Uterus (tissue), 4 donors: ENCODE results near the gene ZNF236. TPM values are rescaled to one million over a fixed set of nuclear protein-coding genes. Genes with fewer than 3 reads are reported as not detected.

Experiments
- DNase-seq, 2 donors: peaks; one replicate each; pipeline ENCODE4 v3.0.0-alpha.2; 2019 to 2020
- H3K27ac ChIP-seq, 2 donors: fragments of 200-600 bp; sonication (generic); 1 replicate in 1 of 2; 2 replicates in 1 of 2; pipeline ENCODE4 v1.5.1; 2016 to 2018
- H3K27me3 ChIP-seq, 2 donors: fragments of 200-600 bp; sonication (generic); one replicate each; pipeline ENCODE4 v1.5.1; 2018 to 2019; ENCODE audit warnings: control low read depth in 1 of 2
- H3K36me3 ChIP-seq, 2 donors: fragments of 200-600 bp; sonication (generic); one replicate each; pipeline ENCODE4 v1.5.1; 2019; ENCODE audit warnings: control low read depth in 1 of 2
- H3K4me1 ChIP-seq, 2 donors: fragments of 200-600 bp; sonication (generic); one replicate each; pipeline ENCODE4 v1.5.1; 2018 to 2019; ENCODE audit warnings: control low read depth in 1 of 2
- H3K4me3 ChIP-seq, 2 donors: fragments of 200-600 bp; sonication (generic); 1 replicate in 1 of 2; 2 replicates in 1 of 2; pipeline ENCODE4 v1.5.1; 2018 to 2019; ENCODE audit warnings: mild to moderate bottlenecking in 1 of 2
- H3K9me3 ChIP-seq, 2 donors: fragments of 200-600 bp; sonication (generic); one replicate each; pipeline ENCODE4 v1.5.1; 2019; ENCODE audit warnings: control low read depth in 1 of 2
- CTCF ChIP-seq, 4 experiments: fragments of 200-600 bp in 2 of 4; fragments of 450-650 bp in 2 of 4; sonication (generic) in 2 of 4; IDR thresholded peaks; one replicate each; pipeline ENCODE4 v1.5.1; 2016 to 2019; ENCODE audit warnings: antibody characterized with exemption in 4 of 4, mild to moderate bottlenecking in 2 of 4, moderate library complexity in 1 of 4
- POLR2A ChIP-seq, 2 donors: fragments of 450-650 bp; IDR thresholded peaks; one replicate each; pipeline ENCODE4 v1.6.1; 2016; ENCODE audit warnings: antibody characterized with exemption in 2 of 2, mild to moderate bottlenecking in 1 of 2, moderate library complexity in 1 of 2
- intact Hi-C: fragments of 100-400 bp; cut with DNase I; formaldehyde crosslinking; loops from one replicate; pipeline ENCODE4 v1.15.1; 2023; ENCODE audit warnings: low total_unique reads
- total RNA-seq, 4 donors: library from RNA; depleted of rRNA in 3 of 4; stranded (reverse); fragments of >200 nt in 3 of 4; gene quantifications; one replicate each; pipeline versions ENCODE4 v1.1.0 to v1.2.4, GENCODE V29; 2014 to 2023
- donor health status: DM: yes; HTN: yes; CAD: no.

Gene ZNF236
- total RNA-seq, 4 donors from 2014 or later = 16.7 to 40.7 (median 22.9) TPM

DNA sequence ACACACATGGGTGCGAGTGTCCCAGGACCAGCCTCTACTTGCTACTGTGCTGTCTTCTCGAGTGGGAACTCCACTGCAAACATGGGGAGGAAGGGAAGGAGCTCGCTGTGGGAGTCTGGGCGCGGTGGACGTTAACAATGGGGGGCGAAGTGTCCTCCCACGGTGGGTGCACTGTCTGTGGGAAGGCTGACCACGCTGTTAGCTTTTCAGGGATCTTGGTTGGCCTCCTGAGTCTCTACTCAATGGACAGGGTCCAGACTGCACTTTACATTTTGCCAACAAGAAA, 163.5 kb downstream of the ZNF236 start:
- no peak for DNase-seq
- no peaks in the 10 kb centered on the region for H3K36me3 ChIP-seq
- H3K27ac ChIP-seq = no peak overlapping the region
- no peaks in the 10 kb centered on the region for H3K4me1 ChIP-seq
- H3K9me3 ChIP-seq = no peaks in the 10 kb centered on the region
- intact Hi-C loops = loop anchor here (10.0 kb wide), 1 partner anchor 181 kb away; no protein-coding TSS in a partner anchor
- H3K4me3 ChIP-seq = no peak overlapping the region
- TF ChIP-seq CTCF (IDR thresholded peaks at IDR 0.05) (no peak), POLR2A (IDR thresholded peaks at IDR 0.05) (no peak)
- no peaks in the 10 kb centered on the region for H3K27me3 ChIP-seq

GRCh38 chr18:76986406-76986805, 164.0 kb downstream of the ZNF236 start:
- H3K4me1 ChIP-seq = no peaks in the 10 kb centered on the region

DNA sequence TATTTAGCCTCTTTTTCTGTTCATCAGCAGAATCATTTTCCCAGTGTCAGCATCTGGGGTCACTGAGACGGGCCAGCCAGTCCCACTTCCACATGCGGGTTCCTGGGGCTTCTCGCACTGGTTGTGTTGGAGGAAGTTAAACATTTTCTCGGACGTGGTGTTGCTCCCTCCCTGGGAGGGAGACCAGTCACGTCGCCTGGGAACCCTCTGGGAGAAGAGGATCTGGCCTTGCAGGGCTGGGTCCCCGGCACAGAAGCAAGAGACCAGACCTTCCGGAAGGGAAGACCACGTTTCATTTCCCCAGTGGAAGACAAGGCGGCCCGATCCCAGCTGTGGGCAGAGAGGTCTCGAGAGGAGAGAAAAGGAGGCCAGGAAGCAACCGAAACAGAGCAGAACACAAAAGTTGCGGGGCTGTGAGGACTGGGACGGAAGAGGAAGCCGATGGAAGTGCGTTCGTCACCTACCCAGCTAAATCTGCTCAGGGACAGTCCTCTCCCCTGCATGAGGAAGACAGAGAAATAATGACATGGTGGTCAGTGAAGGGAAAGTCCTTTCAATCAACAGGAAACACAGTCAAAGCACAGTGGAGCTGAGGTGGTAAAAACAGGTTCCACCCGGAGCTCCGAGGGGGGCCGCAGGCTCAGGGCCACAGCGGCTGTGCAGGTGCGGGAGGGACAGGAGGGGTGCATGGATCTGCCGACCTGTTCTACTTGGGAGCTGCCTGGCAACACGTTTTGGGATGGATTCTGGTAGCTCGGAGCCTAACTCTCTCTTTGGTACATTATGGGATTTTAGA, 165.9 kb downstream of the ZNF236 start:
- Histone ChIP-seq H3K27ac (no peak overlapping the region), H3K36me3 (no peaks in the 10 kb centered on the region), H3K27me3 (no peaks in the 10 kb centered on the region), H3K4me1 (no peaks in the 10 kb centered on the region), H3K9me3 (no peaks in the 10 kb centered on the region), H3K4me3 (no peak overlapping the region)
- DNase-seq = no peak
- TF ChIP-seq POLR2A (IDR thresholded peaks at IDR 0.05) = no peak
- TF ChIP-seq CTCF (IDR thresholded peaks at IDR 0.05) = no peak
- intact Hi-C loops = loop anchor here (10.0 kb wide), 1 partner anchor 183 kb away; no protein-coding TSS in a partner anchor

More at GRCh38 chr18:76986406-76986805, 164.0 kb downstream of the ZNF236 start:
- no peak overlapping the region for H3K27ac ChIP-seq
- H3K27me3 ChIP-seq = no peaks in the 10 kb centered on the region
- DNase-seq = no peak
- H3K36me3 ChIP-seq = no peaks in the 10 kb centered on the region
- no peak overlapping the region for H3K4me3 ChIP-seq
- intact Hi-C loops = loop anchor here (10.0 kb wide), 1 partner anchor 182 kb away; no protein-coding TSS in a partner anchor
- TF ChIP-seq CTCF (IDR thresholded peaks at IDR 0.05) (no peak), POLR2A (IDR thresholded peaks at IDR 0.05) (no peak)
- H3K9me3 ChIP-seq = no peaks in the 10 kb centered on the region

- Histone ChIP-seq H3K36me3 (no peaks in the 10 kb centered on the region), H3K9me3 (no peaks in the 10 kb centered on the region), H3K4me1 (no peaks in the 10 kb centered on the region), H3K27ac (no peak overlapping the region), H3K27me3 (no peaks in the 10 kb centered on the region), H3K4me3 (no peak overlapping the region)
- intact Hi-C loops = loop anchor here (10.0 kb wide), 1 partner anchor 184 kb away; no protein-coding TSS in a partner anchor
- no peak for DNase-seq
- TF ChIP-seq POLR2A (IDR thresholded peaks at IDR 0.05) = no peak
- no peak for TF ChIP-seq CTCF (IDR thresholded peaks at IDR 0.05)
Observed at GRCh38 chr18:76988827-76989646, 166.7 kb downstream of the ZNF236 start.
